Measurements from ENCODE around the gene HTR7. TPM values are rescaled to one million over a fixed set of nuclear protein-coding genes. Genes with fewer than 3 reads are reported as not detected.

Gene HTR7
- total and polyA plus RNA-seq, 2 of the 8 experiments (the other 6 are each of a cell fraction or from before 2014, with no cell fraction given) = 22.9 to 24.6 TPM

- TF ChIP-seq E2F6 (IDR thresholded peaks at IDR 0.05) = no peak
- TF ChIP-seq EP300 (IDR thresholded peaks at IDR 0.05; ENCODE audit: borderline replicate concordance in 1 of 2, low read depth in 2 of 2, low read length in 2 of 2) = no peak
- TF ChIP-seq CHD7 (IDR thresholded peaks at IDR 0.05; ENCODE audit: insufficient replicate concordance, low read length) = no peak
- no peak for TF ChIP-seq RBBP5 (IDR thresholded peaks at IDR 0.05; ENCODE audit: borderline replicate concordance, low read depth, low read length)
- TF ChIP-seq FOSL1 (IDR thresholded peaks at IDR 0.05; ENCODE audit: insufficient read depth, low read depth, low read length) = no peak
- TF ChIP-seq CEBPB (IDR thresholded peaks at IDR 0.05; ENCODE audit: low read depth, low read length) = no peak
- TF ChIP-seq SRF (IDR thresholded peaks at IDR 0.05; ENCODE audit: low read depth, low read length) = no peak
These were observed 82.3 kb downstream of the HTR7 start (continued) for GRCh38 chr10:90775351-90776028.
